Dedifferentiated amniotic fluid mesenchymal stem cell (primary cell): Measurements from ENCODE around the gene RGS3.

ENCODE experiments used
- DNase-seq: peaks from one replicate; pipeline ENCODE4 v3.0.0-alpha.2; 2016; ENCODE audit errors: extremely low spot score

Gene RGS3

DNA sequence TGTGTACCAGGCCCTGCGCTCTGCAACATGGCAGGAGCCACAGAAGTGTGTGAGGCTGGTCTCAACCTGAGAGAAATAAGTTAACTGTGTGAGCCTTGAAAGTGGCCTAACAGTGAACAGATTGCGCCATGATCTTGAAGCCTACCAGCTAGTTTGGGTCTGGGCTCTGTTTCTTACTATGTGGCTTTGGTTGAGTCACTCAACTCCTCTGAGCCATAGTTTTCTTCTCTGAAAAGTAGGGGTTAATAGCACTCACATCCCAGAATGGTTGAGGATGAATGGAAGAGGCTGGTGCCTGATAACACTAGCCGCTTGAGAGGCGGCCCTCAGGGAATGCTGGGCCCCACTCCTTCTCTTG is 121.5 kb downstream of the RGS3 start:
- DNase-seq = no peak

DNA sequence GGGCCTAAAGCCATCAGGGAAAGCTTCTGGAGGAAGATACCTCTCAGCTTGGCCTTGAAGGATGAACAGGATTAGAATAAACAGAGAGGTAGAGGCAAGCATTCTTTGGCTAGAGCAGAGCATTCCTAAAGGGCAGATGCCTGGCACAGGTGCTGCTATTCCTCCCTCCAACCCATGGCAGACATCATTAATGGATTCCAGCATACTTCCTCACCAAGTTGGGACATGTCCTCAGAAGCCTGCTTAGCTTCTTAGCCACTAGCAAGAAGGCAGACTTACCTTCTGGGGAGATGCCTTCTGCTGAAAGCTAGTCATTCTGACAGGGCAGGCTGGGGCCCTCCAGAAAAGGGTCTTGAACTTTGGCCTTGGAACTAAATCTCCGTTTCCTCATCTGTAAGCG is 122.0 kb downstream of the RGS3 start:
- DNase-seq = no peak

DNA sequence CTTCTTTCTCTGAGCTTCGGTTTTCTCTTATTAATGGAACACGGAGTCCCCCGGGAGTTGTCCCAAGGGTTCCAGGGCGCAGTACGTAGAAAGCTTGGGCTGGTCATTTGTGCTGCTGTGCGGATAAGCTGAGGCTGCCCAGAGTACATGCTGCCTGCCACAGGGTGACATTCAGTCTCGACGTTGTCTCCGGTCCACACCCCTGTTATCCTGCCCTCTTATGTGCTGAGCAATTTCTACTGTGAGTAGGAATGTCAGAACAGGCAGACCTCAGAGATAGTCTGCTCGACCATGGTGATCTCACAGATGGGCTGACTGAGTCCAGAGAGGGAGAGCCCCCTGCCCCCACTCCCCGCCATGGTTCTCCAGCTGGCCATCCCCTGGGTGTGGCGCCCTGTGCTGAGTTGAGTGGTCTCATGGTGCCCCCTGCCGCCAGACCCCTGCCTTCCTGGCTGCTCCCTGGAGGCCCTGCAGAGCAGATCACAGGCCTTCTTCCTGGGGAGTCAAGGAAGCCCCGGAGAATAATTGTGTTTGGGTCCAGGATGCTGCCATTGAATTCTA is 124.0 kb downstream of the RGS3 start:
- no peak for DNase-seq

DNA sequence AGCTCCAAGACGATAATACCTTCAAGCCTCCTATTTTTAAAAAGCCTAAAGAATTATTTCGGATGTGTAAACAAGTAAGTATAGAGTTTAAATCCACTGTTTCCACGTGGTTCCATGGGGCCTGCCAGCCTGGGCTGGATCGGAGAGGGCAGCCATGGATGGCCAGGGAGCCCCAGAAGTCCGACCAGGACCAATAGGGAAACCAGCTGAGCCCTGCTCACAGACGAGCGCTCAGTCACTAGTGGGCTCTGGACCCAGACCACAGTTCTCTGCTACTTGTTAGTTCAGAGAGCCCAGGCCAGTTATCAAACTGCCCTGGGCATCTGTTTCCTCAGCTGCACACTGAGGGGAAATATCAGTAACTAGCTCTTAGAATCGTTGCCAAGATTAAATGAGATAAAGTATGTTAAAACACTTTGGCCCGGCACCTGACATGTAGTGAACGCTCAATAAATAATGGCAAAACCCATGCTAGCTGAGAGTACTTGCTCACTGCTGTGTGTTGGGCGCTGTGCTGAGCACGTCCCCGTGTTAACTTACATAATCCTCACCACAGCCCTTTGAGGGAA is 124.8 kb downstream of the RGS3 start:
- DNase-seq = no peak

- DNase-seq = no peak
These were observed 125.4 kb downstream of the RGS3 start for GRCh38 chr9:113588936-113589335.

- DNase-seq = no peak
These were observed 125.9 kb downstream of the RGS3 start for GRCh38 chr9:113589407-113589806.

DNA sequence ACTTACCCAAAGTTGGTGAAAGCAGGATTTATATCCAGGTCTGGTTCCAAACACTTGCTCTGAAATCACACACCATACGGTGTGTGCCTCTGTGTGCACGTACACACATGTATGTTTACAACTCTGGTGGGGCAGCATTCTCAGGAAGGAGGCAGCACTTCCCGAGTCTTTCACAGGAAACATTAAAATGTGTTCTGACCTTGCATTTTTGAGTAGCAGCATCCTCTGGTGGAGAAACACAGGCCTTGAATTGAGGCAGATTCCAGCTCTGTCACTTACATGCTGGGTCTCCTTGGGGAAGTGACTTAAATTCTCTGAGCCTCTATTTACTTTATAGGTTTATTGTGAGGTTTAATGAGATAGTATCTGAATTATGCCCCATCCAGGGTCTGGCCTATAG is 126.4 kb downstream of the RGS3 start:
- no peak for DNase-seq

DNA sequence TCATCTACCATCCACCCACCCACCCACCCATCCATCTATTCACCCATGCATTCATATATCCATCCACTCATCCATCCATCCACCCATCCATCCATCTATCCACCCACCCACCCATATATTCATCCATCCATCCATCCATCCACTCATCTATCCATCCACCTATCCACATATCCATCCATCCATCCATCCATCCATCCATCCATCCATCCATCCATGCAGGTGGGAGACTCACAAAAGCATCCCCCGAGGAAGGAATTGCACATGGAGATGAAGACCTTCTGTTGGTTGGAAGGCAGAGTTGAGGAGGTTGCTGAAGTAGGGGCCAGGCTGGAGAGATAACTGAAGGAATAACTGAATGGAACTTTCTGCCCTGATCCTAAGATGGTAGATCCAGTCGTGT is 126.9 kb downstream of the RGS3 start:
- no peak for DNase-seq

- peak; percentile 56 for DNase-seq
These were observed 127.7 kb downstream of the RGS3 start for GRCh38 chr9:113590991-113591898.

DNA sequence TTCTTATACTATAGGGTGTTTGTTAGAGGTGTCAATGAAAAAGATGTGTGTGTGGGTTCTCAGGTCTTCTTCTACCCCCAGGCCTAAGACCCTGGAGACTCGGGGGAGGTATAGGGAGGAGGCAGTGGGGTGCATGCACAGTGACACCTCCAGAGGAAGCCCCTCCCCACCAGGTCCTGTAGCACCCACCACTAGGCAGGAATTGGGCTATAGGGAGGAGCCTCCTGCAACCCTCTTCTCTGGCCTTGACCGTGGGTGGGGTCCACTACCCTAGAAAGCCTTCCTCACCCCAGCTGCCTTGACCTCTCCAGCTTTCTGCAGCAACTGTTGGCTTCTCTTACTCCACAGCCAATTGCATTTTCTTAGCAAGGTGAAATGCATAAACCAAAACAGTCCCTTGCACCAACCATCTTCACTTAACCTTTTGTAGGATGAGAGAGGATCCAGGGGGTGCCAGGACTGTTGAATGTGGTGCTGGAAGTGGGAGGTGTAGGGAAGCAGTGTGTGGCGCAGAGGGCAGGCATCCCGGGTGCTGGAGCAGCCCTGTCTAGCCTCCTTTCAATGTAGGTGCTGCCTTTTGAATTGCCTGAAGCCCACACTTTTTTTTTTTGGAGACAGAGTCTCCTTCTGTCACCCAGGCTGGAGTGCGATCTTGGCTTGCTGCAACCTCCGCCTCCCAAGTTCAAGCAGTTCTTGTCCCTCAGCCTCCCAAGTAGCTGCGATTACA is 128.5 kb downstream of the RGS3 start:
- DNase-seq = no peak

- no peak for DNase-seq
These were observed 129.5 kb downstream of the RGS3 start for GRCh38 chr9:113592876-113593575.

GRCh38 chr9:113593682-113594281 is 130.3 kb downstream of the RGS3 start:
- peak; percentile 96 for DNase-seq

DNA sequence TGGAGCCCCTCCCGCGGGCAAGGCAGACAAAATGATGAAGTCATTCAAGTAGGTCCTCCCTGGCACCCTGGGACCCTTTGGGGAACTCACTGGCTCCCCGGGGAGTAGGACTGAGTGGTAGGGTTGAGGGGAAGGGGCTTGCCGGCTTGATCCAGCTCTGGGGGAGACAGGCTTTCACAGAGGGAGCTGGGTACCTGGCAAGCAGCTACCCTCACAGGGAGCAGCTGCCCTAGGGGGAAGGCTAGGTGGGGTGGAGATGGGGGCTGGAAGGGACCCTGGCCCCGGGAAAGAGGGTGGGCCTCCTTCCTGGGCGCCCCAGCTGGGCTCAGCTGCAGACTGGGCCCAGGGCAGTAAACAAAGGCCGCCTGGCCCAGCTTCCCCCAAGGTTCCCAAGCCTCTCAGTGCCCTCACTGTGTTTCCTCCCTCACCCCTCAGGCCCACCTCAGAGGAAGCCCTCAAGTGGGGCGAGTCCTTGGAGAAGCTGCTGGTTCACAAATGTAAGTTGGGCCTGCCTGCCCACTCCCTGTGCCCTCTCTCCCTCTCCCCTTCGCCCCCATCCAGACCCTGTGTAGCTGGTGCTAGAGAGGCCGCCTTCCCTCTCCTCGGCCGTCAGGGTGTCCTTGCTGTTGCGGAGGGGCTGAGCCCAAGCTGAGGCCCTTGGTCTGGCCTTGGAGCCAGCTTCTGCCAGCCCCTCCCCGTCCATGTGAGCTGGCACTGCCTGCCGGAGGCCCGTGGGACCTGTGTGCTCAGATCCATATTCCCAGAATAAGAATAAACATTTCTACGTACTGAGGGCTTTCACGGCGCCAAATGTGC is 131.2 kb downstream of the RGS3 start:
- DNase-seq = no peak

DNA sequence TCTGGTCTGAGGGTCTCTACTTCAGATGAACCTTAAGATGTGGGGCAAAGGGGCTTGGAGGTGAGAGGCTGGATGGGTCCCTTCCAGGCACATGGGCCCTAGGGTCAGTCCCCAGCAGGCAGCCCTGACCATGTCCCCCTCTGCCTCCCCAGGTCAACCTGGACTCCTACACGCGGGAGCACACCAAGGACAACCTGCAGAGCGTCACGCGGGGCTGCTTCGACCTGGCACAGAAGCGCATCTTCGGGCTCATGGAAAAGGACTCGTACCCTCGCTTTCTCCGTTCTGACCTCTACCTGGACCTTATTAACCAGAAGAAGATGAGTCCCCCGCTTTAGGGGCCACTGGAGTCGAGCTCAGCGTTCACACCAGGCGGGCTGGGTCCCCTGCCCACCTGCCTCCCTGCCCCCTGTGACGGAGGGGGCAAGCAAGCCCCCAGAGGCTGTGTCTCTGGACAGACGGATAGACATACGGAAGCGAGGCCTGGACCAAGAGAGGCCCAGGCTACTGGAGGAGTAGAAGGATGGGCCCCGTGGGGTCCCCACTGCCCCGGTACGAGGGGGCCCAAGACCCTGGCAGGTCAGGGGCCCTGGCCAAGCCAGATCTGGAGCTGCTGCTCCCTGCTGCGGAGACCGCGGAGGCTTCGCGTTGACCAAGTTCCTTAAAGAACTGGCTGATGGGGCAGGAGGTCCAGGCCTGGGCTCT is 133.2 kb downstream of the RGS3 start:
- DNase-seq = no peak

GRCh38 chr9:113597390-113598241 is 134.1 kb downstream of the RGS3 start:
- DNase-seq = no peak

GRCh38 chr9:113598451-113598850 is 134.9 kb downstream of the RGS3 start:
- DNase-seq = no peak

DNA sequence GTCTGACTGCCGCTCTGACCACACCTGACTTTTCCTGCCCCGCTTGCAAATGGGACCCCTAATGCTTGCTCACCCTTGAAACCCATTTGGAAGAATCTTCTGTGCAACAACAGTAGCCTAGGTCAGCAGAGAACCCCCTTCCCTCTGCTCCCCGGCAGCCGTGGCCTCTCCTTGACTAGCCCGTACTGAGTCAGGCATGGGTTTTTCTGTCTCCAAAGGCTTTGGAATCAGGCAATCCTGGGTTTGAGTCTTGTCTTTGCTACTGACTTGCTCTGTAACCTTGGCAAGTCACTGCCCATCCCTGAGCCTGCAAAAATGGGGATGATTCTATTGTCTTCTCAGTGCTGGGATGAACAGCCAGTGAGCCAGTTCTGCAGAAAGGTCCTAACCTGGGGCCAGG is 135.4 kb downstream of the RGS3 start:
- no peak for DNase-seq

DNA sequence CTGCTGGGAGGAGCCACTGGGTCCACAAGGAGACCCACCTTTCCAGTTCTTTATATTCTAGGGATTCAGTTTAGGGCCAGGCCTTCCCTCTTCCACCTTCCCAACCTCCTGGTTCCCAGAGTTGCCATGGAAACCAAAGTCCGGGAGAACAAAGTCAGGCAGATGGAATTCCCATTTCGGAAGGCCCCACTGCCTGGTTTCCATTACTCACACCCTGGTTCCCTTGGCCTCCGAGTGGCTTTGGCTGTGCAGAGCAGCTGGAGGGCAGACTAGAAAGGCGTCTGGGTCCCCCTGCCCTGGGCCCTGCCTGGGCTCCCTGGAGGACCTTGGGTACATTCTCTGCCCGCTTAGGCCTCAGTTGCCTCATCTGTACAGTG is 136.1 kb downstream of the RGS3 start:
- DNase-seq = peak; percentile 49
